ENCODE results near the gene DPH7.

DNA sequence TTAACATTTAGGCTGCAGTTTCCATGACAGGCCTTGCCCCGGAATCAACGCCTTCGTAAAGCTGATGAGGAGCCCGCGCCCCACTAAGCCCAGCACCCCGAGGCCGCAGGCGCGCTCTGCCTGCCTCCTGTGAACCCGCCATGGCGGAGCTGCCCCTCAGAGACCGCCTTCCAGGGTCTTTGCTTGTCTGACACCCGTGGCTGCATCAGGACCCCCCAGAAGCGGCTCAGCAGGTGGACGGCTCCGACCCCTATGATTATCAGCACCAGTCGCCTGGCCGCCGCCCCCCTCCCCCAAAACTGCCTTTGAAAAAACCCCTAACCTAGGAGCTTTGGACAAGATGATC lies 507 bp upstream of the DPH7 start:
- TF ChIP-seq, protein P1, sequence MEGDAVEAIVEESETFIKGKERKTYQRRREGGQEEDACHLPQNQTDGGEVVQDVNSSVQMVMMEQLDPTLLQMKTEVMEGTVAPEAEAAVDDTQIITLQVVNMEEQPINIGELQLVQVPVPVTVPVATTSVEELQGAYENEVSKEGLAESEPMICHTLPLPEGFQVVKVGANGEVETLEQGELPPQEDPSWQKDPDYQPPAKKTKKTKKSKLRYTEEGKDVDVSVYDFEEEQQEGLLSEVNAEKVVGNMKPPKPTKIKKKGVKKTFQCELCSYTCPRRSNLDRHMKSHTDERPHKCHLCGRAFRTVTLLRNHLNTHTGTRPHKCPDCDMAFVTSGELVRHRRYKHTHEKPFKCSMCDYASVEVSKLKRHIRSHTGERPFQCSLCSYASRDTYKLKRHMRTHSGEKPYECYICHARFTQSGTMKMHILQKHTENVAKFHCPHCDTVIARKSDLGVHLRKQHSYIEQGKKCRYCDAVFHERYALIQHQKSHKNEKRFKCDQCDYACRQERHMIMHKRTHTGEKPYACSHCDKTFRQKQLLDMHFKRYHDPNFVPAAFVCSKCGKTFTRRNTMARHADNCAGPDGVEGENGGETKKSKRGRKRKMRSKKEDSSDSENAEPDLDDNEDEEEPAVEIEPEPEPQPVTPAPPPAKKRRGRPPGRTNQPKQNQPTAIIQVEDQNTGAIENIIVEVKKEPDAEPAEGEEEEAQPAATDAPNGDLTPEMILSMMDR (conservative IDR thresholded peaks at IDR 0.05; ENCODE audit: low read length), result no peak
- no peak for TF ChIP-seq EZH2phosphoT487 (IDR thresholded peaks at IDR 0.05; ENCODE audit: borderline replicate concordance)
